Fibroblast of mammary gland (primary cell): ENCODE results near the gene TPCN2.

Source experiments
- DNase-seq: peaks from one replicate; pipeline ENCODE4 v3.0.0-alpha.2; 2010; ENCODE audit warnings: low read depth
- H3K4me3 ChIP-seq: 2 replicates; pipeline ENCODE4 v1.5.1; 2011; ENCODE audit warnings: low read depth, mild to moderate bottlenecking, low read length, moderate library complexity; ENCODE audit not compliant: control insufficient read depth
- CTCF ChIP-seq: conservative IDR thresholded peaks from 2 replicates; pipeline ENCODE4 v1.5.1; 2011; ENCODE audit warnings: low read depth, low read length, inconsistent platforms; ENCODE audit not compliant: control insufficient read depth, insufficient read depth

Gene TPCN2

GRCh38 chr11:69150175-69150574 is 101.4 kb downstream of the TPCN2 start:
- DNase-seq = no peak
- H3K4me3 ChIP-seq = no peak overlapping the region
- no peak for TF ChIP-seq CTCF

- no peak for DNase-seq
- no peak for TF ChIP-seq CTCF
- no peak overlapping the region for H3K4me3 ChIP-seq
Observed at GRCh38 chr11:69151836-69152235, 103.1 kb downstream of the TPCN2 start.

GRCh38 chr11:69152733-69153421 is 104.1 kb downstream of the TPCN2 start:
- no peak overlapping the region for H3K4me3 ChIP-seq
- DNase-seq = no peak
- no peak for TF ChIP-seq CTCF

GRCh38 chr11:69153661-69154060 is 104.9 kb downstream of the TPCN2 start:
- no peak overlapping the region for H3K4me3 ChIP-seq
- no peak for TF ChIP-seq CTCF
- peak; percentile 3 for DNase-seq

- TF ChIP-seq CTCF = no peak
- no peak for DNase-seq
- H3K4me3 ChIP-seq = no peak overlapping the region
Observed at GRCh38 chr11:69154211-69154913, 105.6 kb downstream of the TPCN2 start.

GRCh38 chr11:69154938-69155301 is 106.2 kb downstream of the TPCN2 start:
- no peak for TF ChIP-seq CTCF
- no peak for DNase-seq
- H3K4me3 ChIP-seq = no peak overlapping the region
